Limb (tissue), 2 donors: ENCODE measurements around the gene GUSB.

Experiments used
- DNase-seq, 2 donors: peaks; one replicate each; pipeline ENCODE4 v3.0.0-alpha.2; 2016; ENCODE audit errors: extremely low spot score in 2 of 2

GUSB gene

DNA sequence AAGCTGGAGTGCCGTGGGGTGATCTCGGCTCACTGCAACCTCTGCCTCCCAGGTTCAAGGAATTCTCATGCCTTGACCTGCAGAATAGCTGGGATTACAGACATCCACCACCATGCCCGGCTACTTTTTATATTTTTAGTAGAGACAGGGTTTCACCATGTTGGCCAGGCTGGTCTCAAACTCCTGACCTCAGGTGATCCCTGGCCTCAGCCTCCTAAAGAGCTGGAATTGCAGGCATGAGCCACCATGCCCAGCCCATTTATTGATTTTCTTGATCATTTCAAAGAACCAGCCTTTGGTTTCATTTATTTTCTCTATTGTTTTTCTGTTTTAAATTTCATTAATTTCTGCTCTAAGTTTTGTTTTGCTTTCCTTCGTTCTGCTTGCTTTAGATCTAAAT lies 50.3 kb downstream of the GUSB start:
- no peak for DNase-seq

DNA sequence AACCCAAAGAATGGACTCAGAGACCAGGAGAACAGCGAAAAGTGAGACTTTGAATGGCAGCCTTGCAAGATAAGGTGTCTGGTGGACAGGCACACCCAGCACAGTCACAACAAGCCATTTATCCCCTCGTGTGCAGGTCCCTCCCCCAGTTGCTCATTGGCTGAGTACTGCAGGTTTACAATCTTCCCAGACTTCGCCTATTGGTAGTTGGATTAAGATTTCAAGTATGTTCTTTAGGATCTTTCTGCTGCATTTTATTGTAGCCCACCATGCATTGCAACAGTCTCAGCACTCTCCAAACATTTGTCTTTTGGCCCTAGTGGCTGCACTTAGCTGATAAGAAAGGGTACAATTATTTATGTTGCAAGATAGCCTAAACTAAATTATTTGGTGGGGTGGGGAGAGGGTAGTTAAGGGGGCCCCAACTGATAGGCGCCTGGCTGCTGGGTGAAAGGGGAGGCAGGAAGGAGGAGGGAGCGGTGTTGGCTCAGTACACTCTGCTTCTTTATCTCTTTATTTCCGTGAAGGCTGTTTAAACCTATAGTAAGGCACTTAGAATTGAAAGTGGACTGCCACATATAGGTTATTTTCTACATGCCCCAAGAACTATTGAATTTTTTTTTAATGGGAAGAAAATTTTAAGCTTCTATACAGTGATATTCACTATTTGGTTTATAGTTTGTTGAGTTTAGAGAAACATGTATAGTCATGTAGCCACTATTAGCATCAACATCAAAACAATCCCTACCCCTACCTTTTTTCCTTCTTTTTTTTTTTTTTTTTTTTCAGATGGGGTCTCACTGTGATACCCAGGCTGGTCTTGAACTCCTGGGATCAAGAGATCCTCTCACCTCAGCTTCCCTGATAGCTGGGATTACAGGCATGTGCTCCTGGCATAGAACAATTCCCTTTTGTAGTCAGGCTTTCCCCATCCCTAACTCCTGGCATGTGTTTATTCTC lies 54.2 kb downstream of the GUSB start:
- no peak for DNase-seq

DNA sequence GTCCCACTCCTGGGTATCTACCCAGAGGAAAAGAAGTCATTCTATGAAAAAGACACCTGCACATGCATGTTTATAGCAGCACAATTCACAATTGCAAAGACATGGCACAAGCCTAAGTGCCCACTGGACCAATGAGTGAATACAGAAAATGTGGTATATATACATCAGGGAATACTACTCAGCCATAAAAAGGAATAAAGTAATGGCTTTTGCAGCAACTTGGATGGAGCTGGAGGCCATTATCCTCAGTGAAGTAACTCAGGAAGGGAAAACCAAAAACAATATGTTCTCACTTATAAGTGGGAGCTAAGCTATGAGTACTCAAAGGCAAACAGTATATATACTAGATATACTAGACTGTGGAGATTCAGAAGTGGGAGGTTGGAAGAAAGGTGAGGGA lies 55.4 kb downstream of the GUSB start:
- no peak for DNase-seq

DNA sequence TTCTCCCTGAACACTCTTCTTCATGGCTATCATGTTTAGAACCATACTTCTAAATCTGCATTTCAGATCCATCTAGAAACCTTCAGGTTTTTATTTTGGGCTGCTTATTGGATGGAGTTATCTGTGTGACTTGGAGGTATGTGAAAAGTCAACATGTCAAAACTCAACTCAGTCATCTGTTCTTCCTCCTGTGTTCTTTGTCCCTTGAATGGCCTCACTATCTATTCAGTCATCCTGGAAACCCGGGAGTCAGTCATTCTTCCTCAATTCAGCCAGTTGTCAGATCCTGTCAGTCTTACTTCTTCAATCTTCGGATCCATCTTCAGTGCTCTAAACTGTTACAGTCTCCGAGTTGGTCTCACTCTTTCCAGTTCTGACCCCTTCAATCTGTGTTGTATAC lies 57.0 kb downstream of the GUSB start:
- DNase-seq: no peak

DNA sequence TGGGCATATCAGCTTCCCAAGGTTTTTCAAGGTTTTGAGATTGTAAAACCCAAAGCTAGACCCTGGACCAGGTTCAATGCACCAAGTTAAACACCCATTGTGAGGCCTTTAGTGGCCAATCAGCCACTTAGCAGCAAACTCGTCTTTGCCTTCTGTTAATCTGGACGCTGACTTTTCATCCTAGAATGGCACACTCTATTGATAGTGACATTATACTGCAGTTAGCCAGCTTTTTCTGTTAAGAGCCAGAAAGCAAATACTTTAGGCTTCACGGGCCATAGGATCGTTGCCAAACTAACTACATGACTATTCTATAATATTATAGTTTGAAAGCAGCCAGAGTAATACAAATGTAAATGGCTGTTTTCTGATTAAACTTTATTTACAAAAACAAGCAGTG lies 57.8 kb downstream of the GUSB start:
- DNase-seq: no peak

DNA sequence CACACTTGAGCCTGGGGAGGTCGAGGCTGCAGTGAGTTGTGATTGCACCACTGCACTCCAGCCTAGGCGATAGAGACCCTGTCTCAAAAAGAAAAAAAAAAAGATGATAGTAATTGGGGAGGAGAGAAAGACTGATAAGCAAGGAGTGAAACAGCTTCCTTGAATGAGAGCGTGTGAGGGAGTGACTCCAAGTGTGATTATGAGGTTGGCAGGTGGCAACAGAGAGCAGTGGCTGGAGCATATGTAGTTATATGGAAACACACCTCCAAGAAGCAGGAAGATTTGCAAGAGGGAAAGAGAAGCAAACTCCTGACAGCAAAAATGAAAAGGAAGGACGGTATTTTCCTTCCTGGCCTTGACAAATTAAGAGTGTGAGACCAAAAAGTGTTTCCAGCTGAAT lies 58.7 kb downstream of the GUSB start:
- DNase-seq: no peak

DNA sequence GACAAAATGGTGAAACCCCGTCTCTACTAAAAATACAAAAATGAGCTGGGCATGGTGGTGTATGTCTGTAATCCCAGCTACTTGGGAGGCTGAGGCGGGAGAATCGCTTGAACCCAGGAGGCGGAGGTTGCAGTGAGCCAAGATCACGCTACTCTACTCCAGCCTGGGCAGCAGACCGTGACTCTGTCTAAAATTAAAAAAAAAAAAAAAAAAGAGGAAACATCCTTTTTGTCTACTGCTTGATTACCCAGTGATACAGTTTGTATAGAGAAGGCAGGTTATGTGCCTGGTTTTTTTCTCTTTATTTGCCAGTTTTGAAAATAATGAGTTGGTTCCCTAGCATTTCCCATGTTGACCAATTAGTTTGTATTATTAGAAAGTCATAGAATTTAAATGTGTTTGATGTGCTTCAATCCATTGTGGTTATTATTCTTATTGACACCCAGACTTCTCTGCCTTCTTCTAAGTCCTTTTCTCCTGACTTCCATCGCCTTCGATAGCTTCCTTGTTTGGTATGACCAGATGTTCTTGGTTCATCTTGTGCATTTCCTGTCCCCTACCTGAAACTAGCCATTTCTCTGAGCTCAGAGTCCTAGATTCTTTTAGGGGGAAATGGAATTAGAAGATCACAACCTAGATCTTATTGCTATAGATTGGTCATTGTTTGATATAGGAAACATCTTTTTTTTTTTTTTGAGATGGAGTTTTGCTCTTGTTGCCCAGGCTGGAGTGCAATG lies 65.9 kb downstream of the GUSB start:
- DNase-seq: no peak

DNA sequence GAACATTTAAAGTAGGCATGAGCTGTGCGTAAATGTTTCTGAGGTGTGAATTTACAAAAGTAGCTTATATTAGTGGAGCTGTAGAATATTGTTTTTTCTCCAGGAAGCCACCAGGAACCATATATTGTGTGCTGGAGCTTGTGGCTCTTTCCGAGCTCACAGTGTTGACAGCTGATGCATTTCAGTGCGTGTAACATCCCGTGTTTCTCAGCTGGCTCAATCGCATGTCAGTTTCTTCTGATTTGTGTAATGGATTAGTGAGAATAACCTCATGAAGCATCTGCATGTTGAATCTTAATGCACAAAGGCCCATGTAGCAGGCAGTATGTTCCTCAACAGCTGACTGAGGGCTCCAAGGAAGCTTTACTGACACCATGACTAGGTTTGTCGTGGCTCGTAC lies 69.8 kb downstream of the GUSB start:
- no peak for DNase-seq
